SK-N-SH treated with all-trans-retinoic acid at 6 μM for 48 hours (cell line): ENCODE results near the gene CDYL.

Source experiments
- ARNTL ChIP-seq: fragments of 450-650 bp; formaldehyde crosslinking; IDR thresholded peaks from 2 replicates; pipeline ENCODE4 v1.5.0; 2020; ENCODE audit warnings: low read depth, mild to moderate bottlenecking, moderate library complexity, borderline replicate concordance
- CREB5 ChIP-seq: fragments of 250-450 bp; sonication (Bioruptor Pico); IDR thresholded peaks from 2 replicates; pipeline ENCODE4 v1.5.1; 2020; ENCODE audit warnings: low read depth, mild to moderate bottlenecking, moderate library complexity
- ESRRG ChIP-seq: fragments of 250-450 bp; sonication (Bioruptor Pico); IDR thresholded peaks from 2 replicates; pipeline ENCODE4 v1.6.1; 2021; ENCODE audit warnings: mild to moderate bottlenecking
- GLIS3 ChIP-seq: fragments of 250-450 bp; sonication (Bioruptor Pico); IDR thresholded peaks from 2 replicates; pipeline ENCODE4 v1.5.0; 2020; ENCODE audit warnings: mild to moderate bottlenecking, moderate library complexity
- ISL1 ChIP-seq: fragments of 250-450 bp; sonication (Bioruptor Pico); IDR thresholded peaks from 2 replicates; pipeline ENCODE4 v2.1.2; 2022; ENCODE audit warnings: mild to moderate bottlenecking, moderate library complexity
- POU6F1 ChIP-seq: fragments of 250-450 bp; sonication (Bioruptor Pico); IDR thresholded peaks from 2 replicates; pipeline ENCODE4 v1.8.0; 2021; ENCODE audit warnings: low read depth, mild to moderate bottlenecking, moderate library complexity, borderline replicate concordance
- PPARA ChIP-seq: fragments of 250-450 bp; sonication (Bioruptor Pico); IDR thresholded peaks from 2 replicates; pipeline ENCODE4 v1.5.0; 2020; ENCODE audit warnings: mild to moderate bottlenecking, borderline replicate concordance
- ZFP30 ChIP-seq: fragments of 450-650 bp; formaldehyde crosslinking; IDR thresholded peaks from 2 replicates; pipeline ENCODE4 v1.5.0; 2022; ENCODE audit warnings: mild to moderate bottlenecking, moderate library complexity
- ZNF565 ChIP-seq: fragments of 450-650 bp; formaldehyde crosslinking; conservative IDR thresholded peaks from 2 replicates; pipeline ENCODE4 v1.5.0; 2020; ENCODE audit warnings: low read depth, mild to moderate bottlenecking, moderate library complexity
- TF ChIP-seq, protein P1 (sequence below): fragments of 250-450 bp; sonication (Bioruptor Pico); IDR thresholded peaks from 2 replicates; pipeline ENCODE4 v1.8.0; 2020; ENCODE audit warnings: mild to moderate bottlenecking, moderate library complexity, borderline replicate concordance

DNA sequence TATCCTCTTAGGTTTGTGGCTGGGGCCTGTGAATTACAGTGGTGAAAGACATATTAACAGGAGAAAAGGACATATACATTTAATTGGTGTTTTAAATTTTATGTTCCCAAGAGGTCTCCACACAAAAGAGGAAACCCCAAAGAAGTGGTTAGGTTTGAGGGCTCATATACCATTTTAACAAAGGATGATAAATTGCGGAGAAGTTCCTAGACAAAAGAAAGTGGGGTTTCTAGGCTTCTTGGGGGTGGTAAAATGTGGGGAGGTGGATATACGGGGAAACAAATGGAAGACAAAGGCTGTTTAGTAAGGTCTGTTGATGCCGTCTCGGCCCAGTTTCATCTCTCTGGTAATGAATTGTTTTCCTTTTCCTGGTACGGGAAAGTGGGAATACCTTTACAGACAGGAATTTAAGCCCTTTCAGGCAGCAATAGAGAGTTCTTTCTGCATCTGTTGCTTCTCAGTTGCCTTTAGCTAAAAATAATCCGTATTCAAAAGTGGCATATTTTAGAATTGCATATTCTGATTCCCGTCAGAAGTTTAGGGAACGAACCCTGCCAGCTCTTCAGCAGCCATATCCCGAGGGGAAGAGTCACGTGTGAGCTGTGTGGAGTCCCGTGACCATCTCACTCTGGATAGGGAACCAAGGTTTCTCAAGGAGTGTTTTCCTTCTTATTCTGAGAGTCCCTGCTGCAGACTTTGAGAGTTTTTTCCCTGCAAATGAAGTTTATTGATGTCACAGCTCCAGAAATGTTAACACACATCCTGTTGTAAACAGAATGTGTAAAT, 123.2 kb downstream of the CDYL start:
- TF ChIP-seq ZFP30 (CRISPR knock-in tag) = no peak
- no peak for TF ChIP-seq ZNF565 (CRISPR knock-in tag)
- no peak for TF ChIP-seq ESRRG (CRISPR knock-in tag)
- TF ChIP-seq, protein P1, sequence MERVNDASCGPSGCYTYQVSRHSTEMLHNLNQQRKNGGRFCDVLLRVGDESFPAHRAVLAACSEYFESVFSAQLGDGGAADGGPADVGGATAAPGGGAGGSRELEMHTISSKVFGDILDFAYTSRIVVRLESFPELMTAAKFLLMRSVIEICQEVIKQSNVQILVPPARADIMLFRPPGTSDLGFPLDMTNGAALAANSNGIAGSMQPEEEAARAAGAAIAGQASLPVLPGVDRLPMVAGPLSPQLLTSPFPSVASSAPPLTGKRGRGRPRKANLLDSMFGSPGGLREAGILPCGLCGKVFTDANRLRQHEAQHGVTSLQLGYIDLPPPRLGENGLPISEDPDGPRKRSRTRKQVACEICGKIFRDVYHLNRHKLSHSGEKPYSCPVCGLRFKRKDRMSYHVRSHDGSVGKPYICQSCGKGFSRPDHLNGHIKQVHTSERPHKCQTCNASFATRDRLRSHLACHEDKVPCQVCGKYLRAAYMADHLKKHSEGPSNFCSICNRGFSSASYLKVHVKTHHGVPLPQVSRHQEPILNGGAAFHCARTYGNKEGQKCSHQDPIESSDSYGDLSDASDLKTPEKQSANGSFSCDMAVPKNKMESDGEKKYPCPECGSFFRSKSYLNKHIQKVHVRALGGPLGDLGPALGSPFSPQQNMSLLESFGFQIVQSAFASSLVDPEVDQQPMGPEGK (CRISPR knock-in tag) = no peak
- no peak for TF ChIP-seq GLIS3 (CRISPR knock-in tag)
- no peak for TF ChIP-seq ISL1
- TF ChIP-seq ARNTL = no peak
- TF ChIP-seq PPARA = no peak
- TF ChIP-seq POU6F1 = no peak
- no peak for TF ChIP-seq CREB5 (CRISPR knock-in tag)
